ENCODE measurements around the gene EPHA4.

Gene EPHA4

GRCh38 chr2:221572219-221572820, at the start of gene EPHA4:
TSS of gene EPHA4 (minus strand) at chr2:221572304. CDS start at chr2:221572248, 56 bp downstream.
- DNase-seq (ENCODE audit: low read depth), result peak; percentile 76

- DNase-seq (ENCODE audit: low read depth), result no peak
Measured at GRCh38 chr2:221618007-221618406, 45.9 kb upstream of the EPHA4 start.

GRCh38 chr2:221616561-221616960, 44.5 kb upstream of the EPHA4 start:
- no peak for DNase-seq (ENCODE audit: low read depth)

- DNase-seq (ENCODE audit: low read depth), result no peak
Measured at GRCh38 chr2:221614274-221614673, 42.2 kb upstream of the EPHA4 start.

DNA sequence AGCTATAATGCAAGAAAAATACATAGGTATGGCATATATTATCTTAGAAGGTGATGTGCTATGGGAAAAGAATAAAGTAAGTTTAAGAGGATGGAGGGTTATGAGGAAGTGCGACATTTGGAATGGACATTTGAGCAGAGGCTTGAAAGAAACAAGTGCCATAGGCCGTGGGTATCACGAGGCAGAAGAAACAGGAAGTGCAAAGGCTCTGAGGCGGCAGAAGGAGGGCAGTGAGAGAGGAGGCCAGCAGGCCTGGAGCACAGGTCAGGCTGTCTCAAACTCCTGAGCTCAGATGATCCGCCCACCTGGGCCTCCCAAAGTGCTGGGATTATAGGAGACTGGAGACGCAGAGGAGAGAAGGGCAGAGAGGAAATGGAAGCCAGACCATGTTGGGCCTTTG, 40.7 kb upstream of the EPHA4 start:
- DNase-seq (ENCODE audit: low read depth), result no peak

DNA sequence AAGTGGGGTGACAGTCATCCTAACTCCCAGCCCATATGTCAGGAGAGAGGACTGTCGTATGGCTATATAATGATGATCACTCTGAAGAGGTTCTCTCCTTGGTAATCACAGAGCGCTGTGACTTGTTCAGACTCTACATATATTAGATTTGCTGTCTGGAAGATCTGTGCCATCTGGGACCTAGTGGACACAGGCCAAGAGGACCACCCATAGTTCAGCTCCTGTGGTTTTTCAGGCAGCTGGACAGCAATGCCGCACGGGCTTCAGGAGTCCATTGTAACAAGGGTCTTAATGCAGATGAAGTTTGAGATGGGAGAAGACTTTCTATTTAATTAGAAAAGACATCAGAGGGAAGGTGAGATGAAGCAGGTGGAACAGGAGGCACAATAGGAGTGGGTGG, 40.1 kb upstream of the EPHA4 start:
- DNase-seq (ENCODE audit: low read depth), result no peak

DNA sequence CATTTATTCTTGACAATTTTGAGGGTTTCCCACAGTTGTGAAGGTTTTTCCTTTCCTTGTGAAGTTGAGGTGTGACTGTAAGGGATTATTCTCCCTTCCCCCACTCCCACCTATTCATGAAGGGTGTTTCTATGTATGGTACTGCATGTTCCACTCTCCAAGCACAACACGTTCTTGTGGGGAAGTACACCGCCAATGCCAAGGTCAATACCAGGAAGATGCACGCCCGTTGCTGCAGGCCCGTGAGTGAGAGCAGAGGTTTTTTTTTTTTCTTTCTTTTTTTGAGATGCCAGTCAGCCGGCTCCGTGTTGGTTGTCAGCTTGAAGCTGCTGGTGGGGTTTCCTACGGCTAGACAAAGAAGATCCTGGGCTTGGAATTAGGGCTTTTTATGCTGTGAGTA, 38.6 kb upstream of the EPHA4 start:
- no peak for DNase-seq (ENCODE audit: low read depth)

- DNase-seq (ENCODE audit: low read depth), result no peak
Measured at GRCh38 chr2:221610255-221610654, 38.2 kb upstream of the EPHA4 start.

- no peak for DNase-seq (ENCODE audit: low read depth)
Measured at GRCh38 chr2:221608442-221608841, 36.3 kb upstream of the EPHA4 start.

DNA sequence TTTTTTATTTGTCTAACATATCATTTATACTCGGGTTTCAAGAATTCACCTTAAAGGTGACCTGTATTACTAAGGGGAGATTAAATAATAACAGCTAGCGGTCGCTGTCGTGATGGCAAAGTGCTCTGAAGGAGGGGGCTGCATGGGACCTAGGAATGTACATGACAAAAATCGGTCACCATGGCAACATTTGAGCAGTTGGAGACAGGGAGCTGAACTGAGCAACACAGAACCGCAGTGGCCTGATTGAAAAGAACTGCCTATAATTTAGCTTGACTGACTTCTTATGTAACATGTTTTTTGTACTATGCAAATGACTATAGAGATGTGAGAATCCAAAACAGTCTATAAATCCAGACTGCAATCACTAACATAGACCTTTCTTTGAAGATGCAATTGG, 34.3 kb upstream of the EPHA4 start:
- no peak for DNase-seq (ENCODE audit: low read depth)

- DNase-seq (ENCODE audit: low read depth), result no peak
Measured at GRCh38 chr2:221605751-221606240, 33.7 kb upstream of the EPHA4 start.

GRCh38 chr2:221602938-221603337, 30.8 kb upstream of the EPHA4 start:
- no peak for DNase-seq (ENCODE audit: low read depth)

DNA sequence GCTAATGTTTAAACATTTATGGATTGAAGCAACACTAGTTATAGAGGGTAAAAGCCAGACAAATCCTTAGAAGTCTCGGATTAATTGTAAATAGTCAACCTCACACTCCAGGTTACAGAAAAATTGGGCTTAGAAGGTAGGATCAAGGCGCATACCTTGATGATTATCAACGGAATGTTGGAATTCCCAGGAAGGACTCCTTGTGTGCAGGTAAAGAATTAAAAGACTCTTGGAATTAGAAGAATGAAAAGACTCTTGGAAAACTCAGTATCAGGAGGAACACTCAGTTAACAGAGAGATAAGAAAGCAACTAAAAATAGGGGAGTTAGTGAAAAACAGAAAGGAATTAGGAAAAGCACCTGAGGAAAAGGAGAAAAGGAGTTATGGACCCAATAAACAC, 29.3 kb upstream of the EPHA4 start:
- DNase-seq (ENCODE audit: low read depth), result no peak

DNA sequence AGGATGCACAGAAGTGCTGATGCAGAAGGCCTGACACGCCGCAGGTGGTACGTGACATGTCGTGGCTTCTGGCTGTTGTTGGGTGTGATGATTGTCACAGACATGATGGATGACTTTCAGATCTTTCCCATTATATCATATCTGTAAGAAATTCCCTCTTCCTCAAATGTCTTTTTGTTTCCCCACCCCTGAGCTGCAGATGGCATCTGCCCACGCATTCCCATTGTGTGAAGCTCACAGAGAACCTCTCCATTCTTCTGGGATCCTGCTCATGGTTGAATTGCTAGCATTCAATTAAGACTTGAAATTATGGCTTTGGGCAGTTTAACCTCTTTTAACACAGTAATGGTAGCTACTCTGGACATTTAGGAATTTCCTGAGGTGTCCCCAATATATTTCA, 28.3 kb upstream of the EPHA4 start:
- no peak for DNase-seq (ENCODE audit: low read depth)

DNA sequence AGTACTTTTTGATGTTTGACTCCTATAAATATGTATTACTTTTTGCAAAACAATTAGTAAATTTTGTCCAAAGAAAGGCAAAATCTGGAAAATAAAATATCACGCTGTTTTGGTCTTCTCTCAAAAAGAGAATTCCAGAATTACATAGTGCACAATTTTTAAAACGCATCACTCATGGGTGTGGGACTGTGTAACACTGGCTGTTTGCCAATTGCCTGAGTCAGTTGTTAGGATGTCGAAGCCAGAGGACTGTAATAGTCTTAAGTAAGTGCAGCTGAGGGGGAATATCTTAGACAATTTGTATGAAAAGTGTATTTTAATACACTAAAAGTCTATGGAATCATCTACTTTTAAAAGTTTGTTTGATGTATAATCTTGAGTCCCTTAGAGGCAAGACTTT, 24.1 kb upstream of the EPHA4 start:
- no peak for DNase-seq (ENCODE audit: low read depth)

- no peak for DNase-seq (ENCODE audit: low read depth)
Measured at GRCh38 chr2:221590861-221591365, 18.8 kb upstream of the EPHA4 start.

DNA sequence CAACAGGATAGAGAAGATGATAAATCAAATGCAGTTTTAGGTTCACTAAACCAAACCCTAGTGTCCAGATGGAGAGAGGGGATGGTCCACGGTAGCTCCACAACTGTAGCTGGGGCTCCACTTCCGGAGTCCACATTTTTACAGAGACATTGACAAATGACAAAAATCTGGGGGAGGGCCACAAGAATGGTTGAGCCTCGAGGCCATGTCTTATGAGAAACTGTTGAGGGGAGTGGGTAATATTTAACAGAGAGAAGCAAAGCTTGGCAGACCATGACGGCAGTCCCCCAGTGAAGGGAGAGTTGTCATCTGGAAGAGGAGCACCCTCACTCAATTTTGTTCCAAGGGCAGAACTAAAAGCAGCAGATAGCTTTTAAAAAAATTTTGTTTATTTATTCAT, 17.6 kb upstream of the EPHA4 start:
- DNase-seq (ENCODE audit: low read depth), result no peak

GRCh38 chr2:221588306-221588985, 16.3 kb upstream of the EPHA4 start:
- DNase-seq (ENCODE audit: low read depth), result no peak

DNA sequence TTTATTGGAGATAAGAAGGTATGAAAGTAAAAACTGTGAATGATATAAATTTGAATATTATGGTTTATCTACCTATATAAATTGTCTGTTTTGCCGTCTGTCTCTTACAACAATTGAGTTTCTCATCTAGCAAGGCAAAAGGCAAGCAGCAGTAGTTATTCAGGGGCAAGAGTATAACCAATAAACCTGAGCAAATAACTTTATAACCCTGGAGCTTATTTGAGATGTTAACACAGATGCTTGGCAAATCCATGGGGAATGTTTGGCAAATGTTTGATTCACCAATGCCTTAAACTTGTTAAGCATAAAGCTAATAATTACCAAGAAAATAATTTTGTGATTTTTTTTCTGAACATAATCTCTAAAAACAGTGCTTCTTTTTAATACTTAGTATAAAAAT, 9.9 kb upstream of the EPHA4 start:
- no peak for DNase-seq (ENCODE audit: low read depth)

- no peak for DNase-seq (ENCODE audit: low read depth)
Measured at GRCh38 chr2:221574231-221574570, 2.1 kb upstream of the EPHA4 start.

DNA sequence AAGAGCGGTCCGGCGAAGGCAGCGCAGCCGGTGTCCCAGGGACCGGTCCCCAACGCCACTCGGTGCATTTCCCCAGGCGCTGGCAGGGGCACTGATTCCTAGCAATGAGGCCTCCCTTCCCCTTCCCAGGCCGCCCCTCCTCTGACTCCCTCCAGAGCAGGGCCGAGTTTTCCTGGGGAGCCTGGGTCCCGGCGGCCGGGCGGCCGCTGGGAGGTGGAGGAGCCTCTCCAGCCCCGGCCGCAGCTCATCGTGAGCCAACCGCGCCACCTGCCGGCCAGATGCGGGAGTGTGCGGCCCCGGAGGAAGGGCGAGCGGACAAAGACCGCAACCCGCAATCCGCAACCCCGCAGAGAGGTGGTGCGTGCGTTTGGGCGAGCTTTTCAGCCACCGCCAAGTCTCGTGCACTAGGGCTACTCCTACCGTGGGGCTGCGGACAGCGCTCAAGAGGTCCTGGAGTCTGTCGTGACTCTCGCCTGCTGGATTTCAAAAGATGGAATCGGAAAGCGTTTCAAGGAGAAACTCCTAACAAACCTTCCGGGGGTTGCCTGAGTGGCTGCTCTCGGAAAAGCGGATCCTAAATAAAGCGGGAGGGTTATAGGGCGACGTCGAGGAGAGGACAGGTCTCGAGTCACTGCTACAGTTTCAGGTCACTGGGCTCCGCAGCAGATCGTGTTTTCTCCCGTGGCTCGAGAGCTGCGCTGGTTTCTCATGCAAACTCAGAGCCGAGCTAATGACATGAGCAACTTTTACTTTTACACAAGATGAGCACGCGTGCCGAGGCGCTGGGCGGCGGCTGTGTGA, 1.5 kb upstream of the EPHA4 start:
- peak; percentile 69 for DNase-seq (ENCODE audit: low read depth)

GRCh38 chr2:221572821-221573429, 821 bp upstream of the EPHA4 start:
- DNase-seq (ENCODE audit: low read depth), result no peak
